ENCODE measurements around the gene NXT1.

DNA sequence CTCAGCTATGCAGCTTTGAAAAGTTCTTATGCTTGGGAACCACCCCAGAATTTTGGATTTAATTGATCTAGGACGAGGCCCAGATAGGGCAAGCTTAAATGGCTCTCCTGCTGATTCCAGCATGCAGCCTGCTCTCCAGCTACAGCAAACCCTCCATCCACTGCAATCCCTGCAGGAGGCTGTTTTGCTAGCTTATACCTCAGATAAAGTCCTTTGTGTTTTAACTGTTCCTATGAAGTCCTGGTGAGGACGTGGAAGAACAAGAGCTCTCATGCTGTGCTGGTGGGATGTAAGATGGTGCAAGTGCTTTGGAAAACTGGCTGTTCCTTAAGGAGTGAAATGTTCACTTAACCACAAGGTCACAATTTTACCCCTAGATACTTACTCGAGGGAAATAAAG lies 25.5 kb upstream of the NXT1 start:
- no peak for TF ChIP-seq EP300 (IDR thresholded peaks at IDR 0.05; ENCODE audit: low read depth)
- TF ChIP-seq, protein P1, sequence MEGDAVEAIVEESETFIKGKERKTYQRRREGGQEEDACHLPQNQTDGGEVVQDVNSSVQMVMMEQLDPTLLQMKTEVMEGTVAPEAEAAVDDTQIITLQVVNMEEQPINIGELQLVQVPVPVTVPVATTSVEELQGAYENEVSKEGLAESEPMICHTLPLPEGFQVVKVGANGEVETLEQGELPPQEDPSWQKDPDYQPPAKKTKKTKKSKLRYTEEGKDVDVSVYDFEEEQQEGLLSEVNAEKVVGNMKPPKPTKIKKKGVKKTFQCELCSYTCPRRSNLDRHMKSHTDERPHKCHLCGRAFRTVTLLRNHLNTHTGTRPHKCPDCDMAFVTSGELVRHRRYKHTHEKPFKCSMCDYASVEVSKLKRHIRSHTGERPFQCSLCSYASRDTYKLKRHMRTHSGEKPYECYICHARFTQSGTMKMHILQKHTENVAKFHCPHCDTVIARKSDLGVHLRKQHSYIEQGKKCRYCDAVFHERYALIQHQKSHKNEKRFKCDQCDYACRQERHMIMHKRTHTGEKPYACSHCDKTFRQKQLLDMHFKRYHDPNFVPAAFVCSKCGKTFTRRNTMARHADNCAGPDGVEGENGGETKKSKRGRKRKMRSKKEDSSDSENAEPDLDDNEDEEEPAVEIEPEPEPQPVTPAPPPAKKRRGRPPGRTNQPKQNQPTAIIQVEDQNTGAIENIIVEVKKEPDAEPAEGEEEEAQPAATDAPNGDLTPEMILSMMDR (IDR thresholded peaks at IDR 0.05): no peak

Data from transverse colon (tissue), 3 donors.